GM08714 (cell line): ENCODE results near the gene CARD8.

Source experiments
- H3K4me3 ChIP-seq: fragments of 200-500 bp; sonication (Bioruptor generic); 2 replicates; pipeline ENCODE4 v1.5.1; 2014; ENCODE audit warnings: mild to moderate bottlenecking, low read length, inconsistent platforms
- ZNF274 ChIP-seq: IDR thresholded peaks from 2 replicates; pipeline ENCODE4 v1.6.1; 2012; ENCODE audit warnings: mild to moderate bottlenecking, low read depth, low read length

Gene CARD8

DNA sequence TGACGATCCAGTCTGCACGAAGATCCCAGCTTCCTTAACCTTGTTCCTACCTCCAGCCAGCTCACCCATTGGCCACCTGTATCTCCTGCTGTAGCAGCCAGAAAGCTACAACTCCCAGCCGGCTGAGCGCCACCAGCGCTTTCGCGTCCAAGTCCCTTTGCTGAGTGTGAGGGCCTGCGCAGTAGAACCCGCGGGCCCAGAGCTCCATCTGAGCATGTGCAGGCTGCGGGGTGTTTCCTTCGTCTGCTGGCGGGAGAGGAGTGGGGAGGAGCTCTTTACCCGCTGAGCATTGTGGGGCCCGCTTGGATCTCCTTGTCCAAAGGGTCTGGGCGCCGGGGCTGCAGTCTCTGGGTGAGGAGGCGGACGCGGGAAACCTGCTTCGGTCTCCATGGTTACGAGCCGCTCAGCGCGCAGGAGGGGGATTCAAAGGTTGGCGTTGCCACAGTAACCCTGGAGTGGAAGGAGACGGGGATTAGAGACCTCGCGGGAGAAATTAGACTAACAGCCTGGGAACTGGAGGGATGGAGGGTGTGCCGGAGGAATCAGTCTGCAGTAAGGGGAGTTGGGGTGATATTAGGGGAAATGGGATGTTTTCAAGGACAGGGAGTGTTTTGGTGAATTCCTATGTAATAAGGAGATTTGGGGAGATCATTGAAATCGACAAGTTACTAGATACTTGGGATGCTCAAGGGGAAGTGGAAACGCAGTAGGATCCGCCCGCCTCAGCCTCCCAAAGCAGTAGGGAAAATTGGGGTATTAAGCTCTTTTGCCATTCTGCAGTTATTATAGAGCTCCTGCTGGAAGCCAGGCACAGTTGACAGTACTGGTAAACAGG is 51.7 kb downstream of the CARD8 start:
- peak overlapping the region; percentile 95 for H3K4me3 ChIP-seq
- TF ChIP-seq ZNF274, result no peak

DNA sequence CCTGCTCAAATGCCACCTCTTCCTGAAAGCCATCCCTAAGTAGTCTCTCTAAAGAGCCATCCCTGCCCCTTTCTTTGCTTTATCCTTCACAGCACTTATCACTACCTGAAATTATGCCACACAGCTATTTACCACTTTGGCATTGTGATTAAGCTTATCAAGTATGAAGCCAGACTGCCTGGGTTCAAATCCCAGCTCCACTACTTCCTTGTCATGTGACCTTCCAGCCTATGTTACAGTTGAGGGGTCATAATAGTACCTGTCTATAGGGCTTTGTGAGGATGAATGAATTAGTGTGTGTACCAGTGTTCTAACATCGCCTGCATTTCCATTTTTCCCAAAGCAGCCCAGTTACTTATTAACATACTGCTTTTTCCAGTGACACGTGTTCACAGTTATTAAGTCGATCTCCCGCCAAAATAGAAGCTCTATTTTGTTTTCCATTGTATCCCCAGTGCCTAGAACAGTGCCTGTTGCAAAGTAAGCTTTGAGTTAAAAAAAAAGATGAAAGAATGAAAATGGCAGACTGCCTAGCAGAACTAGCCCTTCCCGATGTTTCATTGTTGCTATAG is 52.4 kb downstream of the CARD8 start:
- TF ChIP-seq ZNF274, result no peak
- H3K4me3 ChIP-seq, result peak overlapping the region; percentile 95

DNA sequence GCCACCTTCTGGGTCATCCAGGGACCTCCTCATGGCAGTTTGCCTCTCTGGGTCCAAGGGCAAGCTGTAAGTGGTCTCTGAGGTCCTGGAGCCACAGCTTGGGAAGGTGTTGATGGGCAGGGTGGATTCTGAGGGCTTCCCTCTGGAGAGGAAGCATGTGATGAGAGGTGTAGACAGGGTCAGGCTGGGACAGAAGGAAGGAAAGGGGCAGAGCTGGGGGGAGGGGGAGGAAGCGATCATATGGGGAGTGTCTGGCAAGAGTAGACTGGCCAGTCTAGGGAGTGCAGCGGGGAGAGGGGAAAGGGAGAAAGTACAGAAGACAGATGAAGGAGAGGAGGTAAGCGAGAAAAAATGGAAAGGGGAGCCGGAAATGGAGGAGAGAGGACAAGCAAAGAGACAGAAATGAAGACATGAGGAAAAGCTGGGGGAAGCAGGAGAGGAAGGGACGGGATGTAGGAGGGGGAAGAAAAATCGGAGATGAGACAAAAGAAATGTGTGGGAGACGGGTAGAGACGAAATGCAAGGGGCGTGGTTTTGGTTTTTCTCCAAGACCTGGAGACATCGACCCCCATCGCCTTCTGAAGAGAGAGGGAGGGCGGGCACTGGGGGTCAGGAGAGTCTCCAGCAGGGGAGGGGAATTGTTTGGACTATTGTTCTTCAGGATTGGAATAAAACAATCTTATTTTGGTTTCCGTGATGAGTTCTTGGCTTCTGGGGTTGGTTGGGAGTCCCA is 58.6 kb downstream of the CARD8 start:
- no peak for TF ChIP-seq ZNF274

DNA sequence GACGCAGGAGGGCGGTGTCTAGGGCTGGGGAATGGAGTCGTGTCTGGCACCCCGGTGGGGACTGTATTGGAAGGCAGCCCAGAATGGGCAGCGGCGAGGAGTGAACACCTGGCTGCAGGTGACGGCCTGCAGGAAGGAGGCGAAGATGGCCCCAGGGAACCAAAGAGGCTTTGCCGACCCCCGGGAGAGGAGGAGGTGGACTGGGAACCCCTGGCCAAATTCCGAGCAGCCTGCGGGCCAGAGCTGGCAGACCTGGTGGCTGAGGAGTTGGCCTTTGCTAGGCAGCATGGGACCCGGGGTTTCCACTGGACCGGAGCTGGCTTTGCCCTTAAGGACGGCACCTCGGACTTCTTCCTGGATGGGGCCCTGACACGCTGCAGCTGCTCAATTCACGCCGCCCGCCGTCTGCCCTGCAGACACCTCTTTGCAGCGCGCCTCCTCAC is 59.4 kb downstream of the CARD8 start:
- TF ChIP-seq ZNF274, result no peak
- no peak overlapping the region for H3K4me3 ChIP-seq

More for the DNA sequence above, 58.6 kb downstream of the CARD8 start:
- H3K4me3 ChIP-seq, result no peak overlapping the region

DNA sequence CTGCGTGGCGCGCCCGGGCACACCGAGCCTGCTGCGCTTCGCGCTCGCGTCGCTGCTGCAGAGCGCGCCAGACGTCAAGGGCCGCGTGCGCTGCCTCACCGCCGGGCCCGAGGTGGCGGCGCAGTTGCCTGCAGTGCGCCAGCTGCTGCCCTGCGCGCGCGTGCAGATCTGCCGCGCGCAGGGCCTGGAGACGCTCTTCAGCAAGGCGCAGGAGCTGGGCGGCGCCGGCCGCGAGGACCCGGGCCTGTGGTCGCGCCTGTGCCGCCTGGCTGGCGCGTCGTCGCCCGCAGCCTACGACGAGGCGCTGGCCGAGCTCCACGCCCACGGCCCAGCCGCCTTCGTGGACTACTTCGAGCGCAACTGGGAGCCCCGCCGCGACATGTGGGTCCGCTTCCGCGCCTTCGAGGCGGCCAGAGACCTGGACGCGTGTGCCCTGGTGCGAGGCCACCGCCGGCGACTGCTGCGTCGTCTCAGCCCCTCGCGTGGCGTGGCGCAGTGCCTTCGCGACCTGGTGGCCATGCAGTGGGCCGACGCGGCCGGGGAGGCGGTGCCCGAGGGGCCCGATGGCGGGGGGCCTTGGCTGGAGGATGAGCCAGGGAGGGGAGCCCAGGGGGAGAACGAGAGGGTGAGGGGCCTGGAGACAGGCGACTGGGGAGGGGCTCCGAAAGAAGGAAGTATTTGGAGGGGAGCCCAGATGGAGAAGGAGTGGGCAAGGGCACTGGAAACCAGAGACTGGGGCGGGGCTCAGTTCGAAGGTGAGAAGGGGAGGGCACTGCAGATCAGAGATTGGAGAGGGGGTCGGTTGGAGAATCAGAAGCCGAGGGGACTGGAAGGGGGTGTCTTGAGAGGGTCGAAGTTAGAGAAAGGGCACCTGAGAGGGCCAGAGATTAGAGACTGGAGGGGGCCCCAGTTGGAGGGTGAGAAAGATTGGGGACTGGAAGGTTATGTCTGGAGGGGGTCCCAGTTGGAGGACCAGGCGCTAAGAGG is 60.6 kb downstream of the CARD8 start:
- no peak for TF ChIP-seq ZNF274

DNA sequence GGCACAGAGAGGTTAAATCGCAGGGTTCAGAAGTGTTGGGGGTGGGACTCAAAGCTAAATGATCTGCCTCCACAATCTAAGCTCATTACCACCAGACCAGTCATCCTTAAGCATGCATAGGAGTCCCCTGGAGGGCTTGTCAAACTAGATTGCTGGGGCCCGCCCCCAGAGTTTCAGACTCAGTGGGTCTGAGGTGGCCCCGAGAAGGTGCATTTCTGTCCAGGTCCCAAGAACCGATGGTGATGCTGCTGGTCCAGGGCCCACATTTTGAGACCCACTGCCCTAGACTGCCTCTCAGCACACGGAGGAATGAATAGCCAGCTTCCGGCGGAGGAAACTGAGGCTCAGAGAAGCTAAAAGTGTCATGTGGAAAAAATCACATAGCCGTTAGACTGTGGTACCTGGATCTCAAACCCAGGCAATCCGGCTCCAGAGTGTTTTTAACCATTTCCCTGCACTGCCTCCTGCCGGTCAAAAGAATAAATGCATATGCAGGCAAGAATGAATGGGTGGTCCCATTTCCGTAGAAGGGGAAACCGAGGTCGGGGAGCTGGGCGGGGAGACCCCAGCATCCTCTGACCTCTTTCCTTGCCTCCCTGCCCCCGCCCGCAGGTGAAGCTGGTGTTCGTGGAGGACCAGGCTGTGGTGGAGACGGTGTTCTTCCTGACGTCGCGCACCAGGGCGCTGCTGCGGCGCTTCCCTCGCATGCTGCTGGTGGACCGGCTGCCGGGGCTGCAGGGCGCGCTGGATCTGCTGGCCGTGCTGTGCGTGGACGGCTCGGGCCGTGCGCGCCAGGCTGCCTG is 61.5 kb downstream of the CARD8 start:
- peak overlapping the region; percentile 1; the same call in 1 of the 2 replicates for H3K4me3 ChIP-seq

More for the DNA sequence above, 60.6 kb downstream of the CARD8 start:
- peak overlapping the region; percentile 1; the same call in 1 of the 2 replicates for H3K4me3 ChIP-seq

DNA sequence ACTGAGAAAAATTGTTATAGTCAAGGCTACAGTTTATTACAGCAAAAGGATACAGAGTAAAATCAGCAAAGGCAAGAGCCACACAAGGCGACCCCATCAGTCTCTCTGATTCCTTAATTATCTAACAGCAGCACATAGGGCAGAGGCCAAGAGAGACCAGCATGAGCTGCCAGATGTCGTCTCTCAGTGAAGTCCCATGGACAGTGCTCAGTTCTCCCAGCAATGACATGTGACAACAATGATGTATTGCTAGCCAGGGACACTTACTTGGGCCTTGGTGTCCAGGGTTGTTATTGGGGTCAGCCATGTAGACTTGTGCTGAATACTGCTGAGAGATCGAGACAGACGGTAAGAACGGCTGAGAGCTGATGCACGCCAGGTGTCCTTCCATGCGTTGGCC is 63.0 kb downstream of the CARD8 start:
- no peak for TF ChIP-seq ZNF274
- H3K4me3 ChIP-seq, result no peak overlapping the region

More for the DNA sequence above, 61.5 kb downstream of the CARD8 start:
- no peak for TF ChIP-seq ZNF274

DNA sequence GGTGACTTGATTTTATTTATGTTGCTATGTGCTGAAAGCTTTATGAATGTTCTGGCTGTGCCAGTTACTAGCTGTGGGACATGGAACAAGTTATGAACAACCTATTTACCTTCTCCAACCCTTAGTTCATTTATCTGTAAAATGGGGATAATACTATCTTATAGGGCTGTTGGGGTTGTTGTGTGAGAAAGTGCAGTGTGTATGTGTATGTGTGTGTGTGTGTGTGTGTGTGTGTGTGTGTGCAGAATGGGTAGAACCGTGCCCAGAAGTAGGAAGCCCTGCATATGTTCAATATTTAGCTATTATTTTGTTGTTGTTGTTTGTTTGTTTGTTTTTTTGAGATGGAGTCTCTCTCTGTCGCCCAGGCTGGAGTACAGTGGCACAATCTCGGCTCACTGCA is 64.8 kb downstream of the CARD8 start:
- TF ChIP-seq ZNF274, result no peak
- H3K4me3 ChIP-seq, result no peak overlapping the region

DNA sequence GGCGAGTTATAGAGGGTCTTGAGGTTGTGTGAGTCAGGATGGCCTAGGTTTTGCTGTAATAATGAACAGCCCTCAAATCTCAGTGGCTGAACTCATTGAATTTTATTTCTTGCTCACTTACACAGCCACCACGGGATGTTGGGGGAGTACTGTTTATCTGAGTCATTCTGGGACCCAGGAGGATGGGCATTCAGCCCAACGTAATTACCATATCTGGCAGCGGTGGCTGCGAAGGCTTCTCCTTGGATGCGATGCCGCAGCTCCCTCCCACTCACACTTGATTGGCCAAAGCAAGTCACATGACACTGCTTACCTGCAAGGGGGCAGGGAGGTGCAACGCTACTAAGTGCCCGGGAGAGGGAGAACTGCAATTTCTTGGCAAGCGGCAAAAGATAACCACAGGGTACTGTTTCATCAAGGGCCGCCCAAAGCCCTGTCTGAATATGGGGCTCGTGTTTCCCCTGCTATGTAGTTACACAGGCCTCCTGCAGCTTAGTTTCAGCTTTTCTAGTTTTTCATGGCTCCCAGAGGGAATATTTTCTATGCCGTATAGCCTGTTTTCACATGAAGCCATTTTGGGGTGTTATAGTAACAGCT is 65.3 kb downstream of the CARD8 start:
- no peak overlapping the region for H3K4me3 ChIP-seq
- TF ChIP-seq ZNF274, result no peak

DNA sequence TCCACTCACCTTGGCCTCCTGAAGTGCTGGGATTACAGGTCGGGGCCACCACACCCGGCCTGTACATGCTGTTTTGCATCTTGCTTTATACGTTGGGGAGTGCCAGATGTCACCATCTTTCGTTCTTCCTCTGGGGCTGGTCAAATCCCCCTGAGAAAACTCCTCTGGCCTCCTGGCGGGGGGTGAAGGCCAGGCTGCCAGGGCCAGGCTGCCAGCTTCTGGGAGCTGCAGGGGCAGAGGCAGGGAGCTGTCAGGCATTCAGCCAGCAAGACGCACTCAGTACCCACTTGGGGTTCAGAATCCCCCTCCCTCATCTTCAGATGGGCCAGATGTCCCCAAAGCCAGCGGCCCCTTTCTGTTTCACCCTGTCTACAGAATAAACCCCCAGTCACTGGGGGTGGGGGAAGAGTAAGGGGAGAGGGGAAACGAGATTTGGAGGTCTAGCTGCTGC is 69.1 kb downstream of the CARD8 start:
- peak overlapping the region; percentile 4; the same call in 1 of the 2 replicates for H3K4me3 ChIP-seq
- TF ChIP-seq ZNF274, result no peak

DNA sequence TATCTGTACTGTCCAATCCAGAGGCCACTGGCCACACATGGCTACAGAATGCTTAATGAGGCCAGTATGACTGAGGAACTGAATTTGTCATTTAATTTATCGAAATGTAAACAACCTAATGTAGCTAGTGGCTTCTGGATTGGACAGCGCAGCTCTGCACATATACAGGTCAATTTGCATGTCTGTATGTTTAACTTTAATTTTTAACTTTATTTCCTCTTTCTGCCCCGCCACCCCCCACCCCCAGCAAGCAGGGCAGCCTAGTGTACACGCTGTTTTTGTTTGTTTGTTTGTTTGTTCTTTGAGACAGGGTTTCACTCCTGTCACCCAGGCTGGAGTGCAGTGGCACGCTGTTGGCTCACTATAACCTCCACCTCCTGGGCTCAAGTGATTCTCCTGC is 69.7 kb downstream of the CARD8 start:
- no peak overlapping the region; the same call in 1 of the 2 replicates for H3K4me3 ChIP-seq
- no peak for TF ChIP-seq ZNF274

DNA sequence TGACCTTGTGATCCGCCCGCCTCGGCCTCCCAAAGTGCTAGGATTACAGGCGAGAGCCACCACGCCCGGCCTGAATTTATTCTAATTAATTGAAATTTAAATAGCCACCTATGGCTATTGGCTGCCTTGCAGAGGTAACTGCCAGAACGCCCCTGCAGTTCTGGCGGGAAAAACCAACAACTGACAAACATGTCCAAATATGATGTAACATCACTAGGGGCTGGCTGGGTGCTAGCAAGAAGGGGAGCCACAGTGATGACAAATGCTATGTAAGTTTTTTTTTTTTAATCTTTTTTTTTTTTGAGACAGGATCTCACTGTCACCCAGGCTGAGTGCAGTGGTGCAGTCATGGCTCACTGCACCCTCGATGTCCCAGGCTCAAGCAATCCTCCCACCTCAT is 72.4 kb downstream of the CARD8 start:
- TF ChIP-seq ZNF274, result no peak
- no peak overlapping the region for H3K4me3 ChIP-seq
